ENCODE results near the gene CHI3L2.

CHI3L2 gene

GRCh38 chr1:111290104-111290503, 62.6 kb downstream of the CHI3L2 start:
- intact Hi-C loops (cut with micrococcal nuclease): no loop called here
- H3K4me1 Mint-ChIP-seq (ENCODE audit: low read depth): no peaks in the 10 kb centered on the region
- no peak overlapping the region for H3K27ac Mint-ChIP-seq
- no peaks in the 10 kb centered on the region for H3K27me3 Mint-ChIP-seq
- H3K4me3 Mint-ChIP-seq: no peak overlapping the region
- no peaks in the 10 kb centered on the region for H3K36me3 Mint-ChIP-seq (ENCODE audit: low read depth)
- no peaks in the 10 kb centered on the region for H3K9me3 Mint-ChIP-seq

- no peaks in the 10 kb centered on the region for H3K36me3 Mint-ChIP-seq (ENCODE audit: low read depth)
Observed at GRCh38 chr1:111290630-111291029, 63.1 kb downstream of the CHI3L2 start, which contains the start of gene CHIA. CHIA (plus strand) TSS chr1:111290851; CDS start chr1:111310468, 19,617 bp downstream.

More at GRCh38 chr1:111290630-111291029, 63.1 kb downstream of the CHI3L2 start, which contains the start of gene CHIA:
- no peak within 1 kb of the TSS for H3K4me3 Mint-ChIP-seq
- H3K4me1 Mint-ChIP-seq (ENCODE audit: low read depth): no peaks in the 10 kb centered on the region
- no peaks in the 10 kb centered on the region for H3K27me3 Mint-ChIP-seq
- H3K9me3 Mint-ChIP-seq: no peaks in the 10 kb centered on the region
- H3K27ac Mint-ChIP-seq: no peak within 1 kb of the TSS
- intact Hi-C loops (cut with micrococcal nuclease): no loop called here
